ENCODE data around the gene TSPEAR. TPM values are rescaled to one million over a fixed set of nuclear protein-coding genes. Genes with fewer than 3 reads are reported as not detected.

TSPEAR gene
- total RNA-seq, 1 donor, result not detected

DNA sequence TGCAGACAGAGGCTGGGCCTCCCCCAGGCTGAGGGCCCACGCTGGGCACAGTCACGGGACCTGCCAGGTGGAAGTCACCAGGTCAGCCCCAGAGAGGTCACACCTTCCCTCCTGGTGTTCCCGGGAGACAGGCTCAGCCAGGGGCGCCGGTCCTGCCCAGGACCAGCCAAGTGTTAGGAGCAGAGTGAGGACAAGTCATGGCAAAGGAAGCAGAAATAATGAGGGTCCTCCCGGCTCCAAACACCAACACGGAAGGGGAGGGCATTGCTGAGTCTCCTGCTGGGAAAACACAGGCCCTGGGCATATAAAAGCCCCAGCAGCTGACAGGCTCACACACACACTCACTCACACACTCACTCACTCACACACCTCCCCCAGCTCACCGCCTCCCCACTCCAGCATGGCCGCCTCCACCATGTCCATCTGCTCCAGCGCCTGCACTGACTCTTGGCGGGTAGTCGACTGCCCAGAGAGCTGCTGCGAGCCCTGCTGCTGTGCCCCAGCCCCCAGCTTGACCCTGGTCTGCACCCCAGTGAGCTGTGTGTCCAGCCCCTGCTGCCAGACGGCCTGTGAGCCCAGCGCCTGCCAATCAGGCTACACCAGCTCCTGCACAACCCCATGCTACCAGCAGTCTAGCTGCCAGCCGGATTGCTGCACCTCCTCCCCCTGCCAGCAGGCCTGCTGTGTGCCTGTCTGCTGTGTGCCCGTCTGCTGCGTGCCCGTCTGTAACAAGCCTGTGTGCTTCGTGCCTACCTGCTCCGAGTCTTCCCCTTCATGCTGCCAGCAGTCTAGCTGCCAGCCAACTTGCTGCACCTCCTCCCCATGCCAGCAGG lies 74.1 kb downstream of the TSPEAR start, which contains the start of gene KRTAP10-10:
Gene KRTAP10-10 (plus strand): TSS at position 339 of the 833 bp plus-strand sequence. CDS start 62 bp downstream, at position 401.
- Histone ChIP-seq H2AFZ (ENCODE audit: low read length) (no peak within 1 kb of the TSS), H3K36me3 (ENCODE audit: insufficient read depth, low read length) (no peaks in the 10 kb centered on the region), H4K20me1 (ENCODE audit: insufficient read depth, low read length) (no peaks in the 10 kb centered on the region), H3K9me3 (ENCODE audit: low read depth, low read length) (no peaks in the 10 kb centered on the region), H3K27ac (ENCODE audit: low read depth, low read length) (no peak within 1 kb of the TSS), H3K4me1 (ENCODE audit: insufficient read depth, low read length) (no peaks in the 10 kb centered on the region), H3K4me2 (ENCODE audit: insufficient read depth, low read length) (no peak within 1 kb of the TSS), H3K27me3 (ENCODE audit: insufficient read depth, low read length) (no peaks in the 10 kb centered on the region), H3K4me3 (ENCODE audit: insufficient read depth, low read length) (no peak within 1 kb of the TSS), H3K79me2 (ENCODE audit: insufficient read depth, low read length) (no peaks in the 10 kb centered on the region)
- TF ChIP-seq, protein P1, sequence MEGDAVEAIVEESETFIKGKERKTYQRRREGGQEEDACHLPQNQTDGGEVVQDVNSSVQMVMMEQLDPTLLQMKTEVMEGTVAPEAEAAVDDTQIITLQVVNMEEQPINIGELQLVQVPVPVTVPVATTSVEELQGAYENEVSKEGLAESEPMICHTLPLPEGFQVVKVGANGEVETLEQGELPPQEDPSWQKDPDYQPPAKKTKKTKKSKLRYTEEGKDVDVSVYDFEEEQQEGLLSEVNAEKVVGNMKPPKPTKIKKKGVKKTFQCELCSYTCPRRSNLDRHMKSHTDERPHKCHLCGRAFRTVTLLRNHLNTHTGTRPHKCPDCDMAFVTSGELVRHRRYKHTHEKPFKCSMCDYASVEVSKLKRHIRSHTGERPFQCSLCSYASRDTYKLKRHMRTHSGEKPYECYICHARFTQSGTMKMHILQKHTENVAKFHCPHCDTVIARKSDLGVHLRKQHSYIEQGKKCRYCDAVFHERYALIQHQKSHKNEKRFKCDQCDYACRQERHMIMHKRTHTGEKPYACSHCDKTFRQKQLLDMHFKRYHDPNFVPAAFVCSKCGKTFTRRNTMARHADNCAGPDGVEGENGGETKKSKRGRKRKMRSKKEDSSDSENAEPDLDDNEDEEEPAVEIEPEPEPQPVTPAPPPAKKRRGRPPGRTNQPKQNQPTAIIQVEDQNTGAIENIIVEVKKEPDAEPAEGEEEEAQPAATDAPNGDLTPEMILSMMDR (IDR thresholded peaks at IDR 0.05; ENCODE audit: extremely low read depth, low read depth, low read length), result no peak
- no peak for DNase-seq (ENCODE audit: insufficient read length, low spot score, missing footprints)

DNA sequence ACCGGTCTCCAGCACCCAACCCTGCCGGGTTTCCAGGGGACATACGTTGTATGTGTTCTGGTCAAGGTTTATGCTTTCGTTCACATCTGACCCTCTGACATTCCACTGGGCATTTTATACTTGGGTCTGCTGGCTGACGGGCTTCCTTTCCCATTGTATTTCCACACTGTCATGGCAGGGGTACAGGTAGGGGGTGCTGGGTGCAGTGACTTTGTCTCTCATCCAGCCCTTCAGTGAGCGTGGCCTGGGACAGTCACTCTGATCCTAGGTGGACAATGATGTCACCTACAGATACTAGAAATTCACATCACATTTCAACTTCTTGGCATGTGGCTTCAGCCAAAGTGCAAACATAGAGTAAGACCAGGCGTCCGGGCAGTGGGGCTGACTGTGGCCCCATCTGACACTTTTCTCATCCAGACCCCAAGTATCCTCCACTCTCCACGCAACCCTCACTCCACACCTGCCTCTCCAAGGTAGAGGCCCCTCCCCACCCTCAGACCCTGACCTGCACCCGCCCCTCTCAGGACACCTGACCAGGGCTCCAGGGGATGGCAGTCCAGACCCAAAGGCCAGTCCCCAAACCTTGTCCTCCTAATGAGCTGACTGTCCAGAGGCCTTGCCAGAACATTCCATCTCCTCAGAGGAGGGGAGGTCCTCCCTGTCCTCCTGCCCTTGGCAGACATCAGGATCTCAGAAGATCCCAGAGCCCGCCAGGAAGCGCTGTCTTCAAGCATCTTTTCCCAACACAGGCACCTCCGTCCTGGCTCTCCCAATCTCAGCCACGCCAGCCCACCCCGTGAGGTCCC lies 75.0 kb downstream of the TSPEAR start:
- no peak for DNase-seq (ENCODE audit: insufficient read length, low spot score, missing footprints)
- H3K4me3 ChIP-seq (ENCODE audit: insufficient read depth, low read length), result no peak overlapping the region
- TF ChIP-seq, protein P1 (IDR thresholded peaks at IDR 0.05; ENCODE audit: extremely low read depth, low read depth, low read length), result no peak
- H3K9me3 ChIP-seq (ENCODE audit: low read depth, low read length), result no peaks in the 10 kb centered on the region
- no peaks in the 10 kb centered on the region for H3K79me2 ChIP-seq (ENCODE audit: insufficient read depth, low read length)
- no peak overlapping the region for H3K27ac ChIP-seq (ENCODE audit: low read depth, low read length)
- no peaks in the 10 kb centered on the region for H3K4me1 ChIP-seq (ENCODE audit: insufficient read depth, low read length)
- H3K36me3 ChIP-seq (ENCODE audit: insufficient read depth, low read length), result no peaks in the 10 kb centered on the region
- no peaks in the 10 kb centered on the region for H4K20me1 ChIP-seq (ENCODE audit: insufficient read depth, low read length)
- no peak overlapping the region for H2AFZ ChIP-seq (ENCODE audit: low read length)
- no peaks in the 10 kb centered on the region for H3K27me3 ChIP-seq (ENCODE audit: insufficient read depth, low read length)
- no peak overlapping the region for H3K4me2 ChIP-seq (ENCODE audit: insufficient read depth, low read length)

DNA sequence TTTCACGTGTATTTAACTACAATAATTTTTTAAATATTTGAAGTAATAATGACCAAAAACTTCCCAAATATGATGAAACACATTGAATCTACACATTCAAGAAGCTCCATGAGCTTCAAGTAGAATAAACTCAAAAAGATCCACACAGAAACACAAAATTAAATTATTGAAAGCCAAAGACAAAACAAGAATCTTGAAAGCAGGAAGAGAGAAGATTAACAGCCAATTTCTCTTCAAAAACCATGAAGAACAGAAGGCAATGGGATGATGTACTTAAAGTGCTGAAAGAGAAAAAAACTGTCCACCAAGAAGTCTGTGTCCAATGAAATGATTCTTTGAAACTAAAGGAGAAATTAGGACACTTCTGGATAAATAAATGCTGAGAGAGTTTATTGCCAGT lies 79.3 kb downstream of the TSPEAR start:
- H3K36me3 ChIP-seq (ENCODE audit: insufficient read depth, low read length), result no peaks in the 10 kb centered on the region

More for the DNA sequence above, 79.3 kb downstream of the TSPEAR start:
- TF ChIP-seq, protein P1 (IDR thresholded peaks at IDR 0.05; ENCODE audit: extremely low read depth, low read depth, low read length), result no peak
- Histone ChIP-seq H3K4me3 (ENCODE audit: insufficient read depth, low read length) (no peak overlapping the region), H3K4me1 (ENCODE audit: insufficient read depth, low read length) (no peaks in the 10 kb centered on the region), H4K20me1 (ENCODE audit: insufficient read depth, low read length) (no peaks in the 10 kb centered on the region), H3K27me3 (ENCODE audit: insufficient read depth, low read length) (no peaks in the 10 kb centered on the region), H3K9me3 (ENCODE audit: low read depth, low read length) (no peaks in the 10 kb centered on the region), H2AFZ (ENCODE audit: low read length) (no peak overlapping the region), H3K4me2 (ENCODE audit: insufficient read depth, low read length) (no peak overlapping the region), H3K79me2 (ENCODE audit: insufficient read depth, low read length) (no peaks in the 10 kb centered on the region), H3K27ac (ENCODE audit: low read depth, low read length) (no peak overlapping the region)
- no peak for DNase-seq (ENCODE audit: insufficient read length, low spot score, missing footprints)

All from osteoblast (primary cell).